ENCODE measurements around the gene GLI3. TPM values are rescaled to one million over a fixed set of nuclear protein-coding genes. Genes with fewer than 3 reads are reported as not detected.

Gene GLI3
- total and polyA plus RNA-seq, 2 of the 8 experiments (the other 6 are each of a cell fraction or from before 2014, with no cell fraction given), result 8.0 to 31.1 TPM

- no peak for TF ChIP-seq CHD7 (IDR thresholded peaks at IDR 0.05; ENCODE audit: insufficient replicate concordance, low read length)
- TF ChIP-seq CEBPB (IDR thresholded peaks at IDR 0.05; ENCODE audit: low read depth, low read length), result no peak
Observed at GRCh38 chr7:41933427-41933826, 303.6 kb downstream of the GLI3 start (continued).
